ENCODE data around the gene OTOA. TPM values are rescaled to one million over a fixed set of nuclear protein-coding genes. Genes with fewer than 3 reads are reported as not detected.

Gene OTOA
- total RNA-seq, 1 donor from 2014 or later, result 0.21 TPM

GRCh38 chr16:21637032-21637968 lies 26.5 kb upstream of the OTOA start:
- Mint-ChIP-seq H3K4me3 (no peak overlapping the region), H3K9me3 (no peaks in the 10 kb centered on the region), H3K27me3 (ENCODE audit: low read depth) (no peaks in the 10 kb centered on the region), H3K4me1 (peaks cover 3% of the 10 kb centered on the region), H3K27ac (ENCODE audit: unreplicated experiment) (peak overlapping the region; percentile 97), H3K36me3 (ENCODE audit: low read depth) (peaks cover 11% of the 10 kb centered on the region)
- TF ChIP-seq CTCF (conservative IDR thresholded peaks at IDR 0.05), result no peak
- no peak for DNase-seq (ENCODE audit: low read depth, low spot score)

- Mint-ChIP-seq H3K36me3 (ENCODE audit: low read depth) (peaks cover 11% of the 10 kb centered on the region), H3K4me1 (peaks cover 3% of the 10 kb centered on the region), H3K4me3 (no peak overlapping the region), H3K27ac (ENCODE audit: unreplicated experiment) (no peak overlapping the region), H3K27me3 (ENCODE audit: low read depth) (no peaks in the 10 kb centered on the region), H3K9me3 (no peaks in the 10 kb centered on the region)
- no peak for DNase-seq (ENCODE audit: low read depth, low spot score)
- no peak for TF ChIP-seq CTCF (conservative IDR thresholded peaks at IDR 0.05)
Measured at GRCh38 chr16:21638573-21638975, 25.2 kb upstream of the OTOA start.

- H3K36me3 Mint-ChIP-seq (ENCODE audit: low read depth), result peaks cover 11% of the 10 kb centered on the region
- no peak overlapping the region for H3K27ac Mint-ChIP-seq (ENCODE audit: unreplicated experiment)
- no peak overlapping the region for H3K4me3 Mint-ChIP-seq
- H3K4me1 Mint-ChIP-seq, result peaks cover 3% of the 10 kb centered on the region
- no peaks in the 10 kb centered on the region for H3K27me3 Mint-ChIP-seq (ENCODE audit: low read depth)
- TF ChIP-seq CTCF (conservative IDR thresholded peaks at IDR 0.05), result no peak
- H3K9me3 Mint-ChIP-seq, result no peaks in the 10 kb centered on the region
- no peak for DNase-seq (ENCODE audit: low read depth, low spot score)
Measured at GRCh38 chr16:21639493-21639892, 24.3 kb upstream of the OTOA start.

GRCh38 chr16:21641916-21642315 lies 21.9 kb upstream of the OTOA start:
- no peak overlapping the region for H3K27ac Mint-ChIP-seq (ENCODE audit: unreplicated experiment)
- H3K9me3 Mint-ChIP-seq, result no peaks in the 10 kb centered on the region
- no peak for DNase-seq (ENCODE audit: low read depth, low spot score)
- peaks cover 3% of the 10 kb centered on the region for H3K4me1 Mint-ChIP-seq
- TF ChIP-seq CTCF (conservative IDR thresholded peaks at IDR 0.05), result no peak
- no peaks in the 10 kb centered on the region for H3K27me3 Mint-ChIP-seq (ENCODE audit: low read depth)
- no peak overlapping the region for H3K4me3 Mint-ChIP-seq
- H3K36me3 Mint-ChIP-seq (ENCODE audit: low read depth), result no peaks in the 10 kb centered on the region

GRCh38 chr16:21642861-21643260 lies 20.9 kb upstream of the OTOA start:
- no peak for DNase-seq (ENCODE audit: low read depth, low spot score)
- no peaks in the 10 kb centered on the region for H3K27me3 Mint-ChIP-seq (ENCODE audit: low read depth)
- no peak for TF ChIP-seq CTCF (conservative IDR thresholded peaks at IDR 0.05)
- no peaks in the 10 kb centered on the region for H3K36me3 Mint-ChIP-seq (ENCODE audit: low read depth)
- H3K4me1 Mint-ChIP-seq, result peaks cover 6% of the 10 kb centered on the region
- no peaks in the 10 kb centered on the region for H3K9me3 Mint-ChIP-seq
- H3K27ac Mint-ChIP-seq (ENCODE audit: unreplicated experiment), result peak overlapping the region; percentile 12
- H3K4me3 Mint-ChIP-seq, result no peak overlapping the region

Measured in neural crest cell (in vitro differentiated cells).